Karpas-422 (cell line): Measurements from ENCODE around the gene CENPS. TPM values are rescaled to one million over a fixed set of nuclear protein-coding genes. Genes with fewer than 3 reads are reported as not detected.
"Not testable (repeated sequence)": the region's sequence is repeated elsewhere in the genome, so short reads cannot be mapped to it uniquely, and the experiment has no call there.

Experiments
- DNase-seq: peaks from one replicate; pipeline ENCODE4 v3.0.0-alpha.2; 2015
- H2AFZ ChIP-seq: fragments of 200-600 bp; sonication (generic); 2 replicates; pipeline ENCODE4 v1.6.1; 2014; ENCODE audit warnings: antibody characterized with exemption, low read length, mixed read lengths
- H3K27ac ChIP-seq: fragments of 200-600 bp; sonication (generic); 2 replicates; pipeline ENCODE4 v1.5.1; 2014; ENCODE audit warnings: mild to moderate bottlenecking, low read length, moderate library complexity
- H3K27me3 ChIP-seq: fragments of 200-600 bp; sonication (generic); 2 replicates; pipeline ENCODE4 v1.6.1; 2014; ENCODE audit warnings: low read length, mixed read lengths
- H3K36me3 ChIP-seq: fragments of 200-600 bp; sonication (generic); 2 replicates; pipeline ENCODE4 v1.6.1; 2014; ENCODE audit warnings: low read length, mixed read lengths; ENCODE audit not compliant: insufficient read depth
- H3K4me1 ChIP-seq: fragments of 200-600 bp; sonication (generic); 2 replicates; pipeline ENCODE4 v1.6.1; 2014; ENCODE audit warnings: mild to moderate bottlenecking, low read length, mixed read lengths
- H3K4me2 ChIP-seq: fragments of 200-600 bp; sonication (generic); 2 replicates; pipeline ENCODE4 v1.6.1; 2014; ENCODE audit warnings: low read length, low read depth, mild to moderate bottlenecking; ENCODE audit not compliant: poor library complexity, severe bottlenecking
- H3K4me3 ChIP-seq: fragments of 200-600 bp; sonication (generic); 2 replicates; pipeline ENCODE4 v1.5.1; 2014; ENCODE audit warnings: mild to moderate bottlenecking, antibody characterized with exemption, low read length, mixed read lengths
- H3K79me2 ChIP-seq: fragments of 200-600 bp; sonication (generic); 2 replicates; pipeline ENCODE4 v1.6.1; 2014; ENCODE audit warnings: mild to moderate bottlenecking, low read length, mixed read lengths
- H3K9ac ChIP-seq: fragments of 200-600 bp; sonication (generic); 2 replicates; pipeline ENCODE4 v1.6.0; 2014; ENCODE audit warnings: low read length
- H3K9me2 ChIP-seq: fragments of 200-600 bp; sonication (generic), shearing (Covaris generic); replicated peaks from 2 replicates; pipeline ENCODE4 v1.6.0; 2014; ENCODE audit warnings: mild to moderate bottlenecking, low read length, moderate library complexity; ENCODE audit not compliant: insufficient read depth
- H3K9me3 ChIP-seq: fragments of 300-700, 200-600 bp; sonication (generic); 2 replicates; pipeline ENCODE4 v1.6.1; 2014; ENCODE audit warnings: low read length, mixed read lengths
- H4K20me1 ChIP-seq: fragments of 200-600 bp; sonication (generic); 2 replicates; pipeline ENCODE4 v1.6.1; 2014; ENCODE audit warnings: mild to moderate bottlenecking, antibody characterized with exemption, low read length, low read depth; ENCODE audit not compliant: insufficient read depth
- total RNA-seq: library from RNA; depleted of rRNA; stranded (reverse); fragments of >200 nt; shearing (Covaris generic); gene quantifications from 2 replicates; pipeline ENCODE4 v1.2.3, GENCODE V29; 2014; ENCODE audit warnings: low replicate concordance

Gene CENPS
- total RNA-seq, 1 experiment from 2014 or later, result 10.6 TPM

DNA sequence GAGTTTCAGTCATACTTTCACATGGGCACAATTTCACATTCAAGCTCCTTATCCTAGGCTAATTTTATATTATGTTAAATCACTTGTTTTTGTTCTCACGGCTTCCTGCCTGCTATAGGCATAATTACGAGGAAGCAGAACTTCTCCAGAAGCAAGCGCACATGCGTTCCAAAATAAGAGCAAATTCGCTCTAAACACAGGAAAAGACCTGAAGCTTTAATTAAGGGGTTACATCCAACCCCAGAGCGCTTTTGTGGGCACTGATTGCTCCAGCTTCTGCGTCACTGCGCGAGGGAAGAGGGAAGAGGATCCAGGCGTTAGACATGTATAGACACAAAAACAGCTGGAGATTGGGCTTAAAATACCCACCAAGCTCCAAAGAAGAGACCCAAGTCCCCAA, 19.5 kb downstream of the CENPS start, which contains the start of gene CORT:
Gene CORT, plus strand, starts transcription at position 281 of the 400 bp plus-strand sequence. CDS start 193 bp downstream, outside the sequence.
- Histone ChIP-seq H3K4me2 (no peak within 1 kb of the TSS), H4K20me1 (no peaks in the 10 kb centered on the region), H2AFZ (no peak within 1 kb of the TSS), H3K4me3 (no peak within 1 kb of the TSS), H3K27me3 (no peaks in the 10 kb centered on the region), H3K79me2 (no peaks in the 10 kb centered on the region), H3K9ac (no peak within 1 kb of the TSS), H3K9me3 (no peaks in the 10 kb centered on the region), H3K36me3 (no peaks in the 10 kb centered on the region), H3K27ac (no peak within 1 kb of the TSS), H3K4me1 (no peaks in the 10 kb centered on the region), H3K9me2 (no peaks in the 10 kb centered on the region)
- no peak for DNase-seq

DNA sequence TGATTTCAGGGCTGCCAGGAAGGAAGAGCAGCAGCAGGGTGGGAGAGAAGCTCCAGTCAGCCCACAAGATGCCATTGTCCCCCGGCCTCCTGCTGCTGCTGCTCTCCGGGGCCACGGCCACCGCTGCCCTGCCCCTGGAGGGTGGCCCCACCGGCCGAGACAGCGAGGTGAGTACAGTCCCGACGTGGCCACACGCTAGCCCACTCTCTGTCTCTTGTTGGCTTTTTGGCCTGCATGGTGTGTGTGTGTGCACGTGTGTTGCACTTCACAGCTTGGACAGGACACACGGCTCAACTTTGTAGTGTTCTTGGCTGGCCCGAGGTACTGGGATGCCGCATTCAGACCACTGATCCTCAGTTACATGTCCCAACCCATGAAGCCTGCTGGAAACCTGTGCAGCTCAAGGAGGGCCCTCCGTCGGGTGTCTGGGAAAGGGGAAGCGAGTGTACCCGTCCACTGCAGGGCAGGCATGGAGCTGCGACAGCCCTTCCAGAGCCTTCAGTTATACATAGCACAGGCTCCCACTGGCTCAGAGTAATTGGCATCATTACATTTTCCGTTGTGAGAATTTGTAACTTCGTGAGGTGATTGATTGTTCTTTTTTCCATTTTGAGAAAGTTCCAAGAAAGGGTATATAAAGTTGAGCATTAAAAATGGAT, 20.1 kb downstream of the CENPS start:
- H3K9me3 ChIP-seq, result no peaks in the 10 kb centered on the region
- H3K27ac ChIP-seq, result no peak overlapping the region
- no peaks in the 10 kb centered on the region for H3K27me3 ChIP-seq
- H4K20me1 ChIP-seq, result no peaks in the 10 kb centered on the region
- H2AFZ ChIP-seq, result no peak overlapping the region
- H3K9me2 ChIP-seq, result no peaks in the 10 kb centered on the region
- H3K36me3 ChIP-seq, result no peaks in the 10 kb centered on the region
- H3K4me2 ChIP-seq, result no peak overlapping the region
- H3K4me1 ChIP-seq, result no peaks in the 10 kb centered on the region
- H3K9ac ChIP-seq, result no peak overlapping the region
- DNase-seq, result no peak
- no peaks in the 10 kb centered on the region for H3K79me2 ChIP-seq
- no peak overlapping the region for H3K4me3 ChIP-seq

DNA sequence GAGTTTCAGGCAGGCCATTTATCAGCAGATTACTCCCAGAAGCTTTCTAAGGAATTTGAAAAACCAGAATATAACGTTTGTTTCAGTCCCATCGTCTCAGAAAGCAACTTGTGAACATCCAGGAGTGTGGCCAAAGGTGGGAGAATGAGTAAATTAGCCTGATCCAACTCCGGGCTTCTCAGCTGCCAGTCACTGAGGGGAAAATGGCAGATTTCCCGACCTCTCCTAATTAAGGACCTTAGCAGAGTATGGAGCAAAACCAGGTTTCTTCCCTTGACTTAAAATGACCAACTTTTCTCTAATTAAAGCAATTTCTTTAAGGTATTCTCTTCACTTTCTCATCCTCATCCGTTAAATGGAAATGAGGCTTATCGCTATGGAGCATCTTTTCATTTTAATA, 20.6 kb downstream of the CENPS start:
- H3K9ac ChIP-seq, result no peak overlapping the region
- DNase-seq, result no peak
- no peaks in the 10 kb centered on the region for H3K79me2 ChIP-seq
- no peaks in the 10 kb centered on the region for H3K36me3 ChIP-seq
- no peaks in the 10 kb centered on the region for H3K4me1 ChIP-seq
- H3K4me2 ChIP-seq, result no peak overlapping the region
- H2AFZ ChIP-seq, result no peak overlapping the region
- H4K20me1 ChIP-seq, result no peaks in the 10 kb centered on the region
- no peaks in the 10 kb centered on the region for H3K9me3 ChIP-seq
- no peaks in the 10 kb centered on the region for H3K9me2 ChIP-seq
- no peak overlapping the region for H3K27ac ChIP-seq
- H3K4me3 ChIP-seq, result no peak overlapping the region
- H3K27me3 ChIP-seq, result no peaks in the 10 kb centered on the region

DNA sequence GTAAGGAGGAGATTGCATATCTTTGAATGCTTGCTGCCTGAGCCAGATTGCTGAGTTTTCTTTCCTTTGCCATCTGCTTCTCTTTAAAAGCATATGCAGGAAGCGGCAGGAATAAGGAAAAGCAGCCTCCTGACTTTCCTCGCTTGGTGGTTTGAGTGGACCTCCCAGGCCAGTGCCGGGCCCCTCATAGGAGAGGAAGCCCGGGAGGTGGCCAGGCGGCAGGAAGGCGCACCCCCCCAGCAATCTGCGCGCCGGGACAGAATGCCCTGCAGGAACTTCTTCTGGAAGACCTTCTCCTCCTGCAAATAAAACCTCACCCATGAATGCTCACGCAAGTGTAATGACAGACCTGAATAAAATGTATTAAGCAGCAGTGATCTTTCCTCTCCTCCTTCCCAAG, 21.1 kb downstream of the CENPS start:
- Histone ChIP-seq H3K27me3 (no peaks in the 10 kb centered on the region), H3K4me2 (no peak overlapping the region)

DNA sequence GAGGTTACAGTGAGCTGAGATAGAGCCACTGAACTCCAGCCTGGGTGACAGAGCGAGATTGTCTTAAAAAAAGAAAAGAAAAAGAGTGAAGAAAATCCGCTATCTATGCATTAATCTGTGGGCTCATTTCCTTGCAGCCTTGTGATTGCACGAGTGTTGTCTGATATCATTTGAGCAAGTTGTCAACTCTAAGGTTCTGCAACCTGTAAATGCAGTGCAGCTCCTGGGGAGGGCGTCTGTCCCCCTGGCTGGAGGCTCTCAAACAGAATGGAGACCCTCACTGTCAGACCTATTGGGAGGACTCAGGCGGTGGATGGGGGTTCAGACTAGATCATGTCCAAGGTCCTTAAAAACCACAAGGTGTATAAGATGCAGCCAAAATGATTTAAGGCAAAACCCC, 25.8 kb downstream of the CENPS start:
- H3K36me3 ChIP-seq, result peaks cover 24% of the 10 kb centered on the region
- DNase-seq, result no peak

More for the DNA sequence above, 21.1 kb downstream of the CENPS start:
- Histone ChIP-seq H3K9ac (no peak overlapping the region), H3K9me3 (no peaks in the 10 kb centered on the region), H4K20me1 (no peaks in the 10 kb centered on the region), H2AFZ (no peak overlapping the region), H3K36me3 (no peaks in the 10 kb centered on the region; the same call in 1 of the 2 replicates), H3K4me1 (no peaks in the 10 kb centered on the region), H3K27ac (no peak overlapping the region), H3K79me2 (no peaks in the 10 kb centered on the region), H3K4me3 (no peak overlapping the region), H3K9me2 (no peaks in the 10 kb centered on the region)
- no peak for DNase-seq

DNA sequence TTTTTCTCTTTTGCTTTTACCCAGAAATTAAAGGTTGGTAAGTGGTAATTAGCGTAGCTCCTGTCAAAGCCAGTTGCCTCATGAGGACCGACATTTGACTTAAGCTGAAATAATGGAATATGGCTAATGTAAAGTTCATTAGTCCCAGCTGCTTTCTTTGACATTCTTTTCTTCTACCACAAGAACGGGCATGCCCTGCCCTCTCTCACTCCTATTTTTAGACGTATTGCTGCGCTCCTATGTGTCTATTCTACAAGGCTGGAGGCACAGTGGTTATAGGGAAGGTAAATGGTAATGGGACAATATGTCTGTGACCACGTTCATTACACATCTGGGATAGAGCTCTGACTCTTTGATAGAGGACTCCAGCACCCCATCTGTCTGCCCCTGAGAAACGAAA, 26.4 kb downstream of the CENPS start:
- Histone ChIP-seq H3K9me2 (no peaks in the 10 kb centered on the region), H3K36me3 (peaks cover 29% of the 10 kb centered on the region), H3K4me1 (no peaks in the 10 kb centered on the region), H4K20me1 (no peaks in the 10 kb centered on the region), H3K4me2 (no peak overlapping the region), H3K79me2 (no peaks in the 10 kb centered on the region), H3K4me3 (no peak overlapping the region), H3K9ac (no peak overlapping the region), H3K9me3 (no peaks in the 10 kb centered on the region), H2AFZ (no peak overlapping the region), H3K27me3 (no peaks in the 10 kb centered on the region), H3K27ac (no peak overlapping the region)
- DNase-seq, result no peak

More for the DNA sequence above, 25.8 kb downstream of the CENPS start:
- Histone ChIP-seq H3K27ac (no peak overlapping the region), H3K9ac (no peak overlapping the region), H3K27me3 (no peaks in the 10 kb centered on the region), H3K4me2 (no peak overlapping the region), H3K79me2 (no peaks in the 10 kb centered on the region), H3K9me2 (no peaks in the 10 kb centered on the region), H3K4me1 (no peaks in the 10 kb centered on the region), H2AFZ (no peak overlapping the region), H4K20me1 (no peaks in the 10 kb centered on the region), H3K4me3 (no peak overlapping the region), H3K9me3 (no peaks in the 10 kb centered on the region)

DNA sequence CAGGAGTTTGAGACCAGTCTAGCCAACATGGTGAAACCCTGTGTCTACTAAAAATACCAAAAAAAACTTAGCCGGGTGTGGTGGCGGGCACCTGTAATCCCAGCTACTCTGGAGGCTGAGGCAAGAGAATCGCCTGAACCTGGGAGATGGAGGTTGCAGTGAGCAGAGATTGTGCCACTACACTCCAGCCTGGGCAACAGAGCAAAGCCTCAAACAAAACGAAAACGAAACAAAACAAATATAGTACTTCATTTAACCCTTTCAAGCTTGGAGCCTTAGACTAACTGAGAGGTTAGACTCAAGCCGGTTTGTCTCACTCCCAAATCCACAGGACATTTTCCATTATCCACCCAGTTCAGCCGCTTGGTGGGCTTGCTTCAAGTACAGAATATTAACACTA, 27.2 kb downstream of the CENPS start:
- H3K9me3 ChIP-seq, H4K20me1 ChIP-seq, H3K9me2 ChIP-seq, H3K27ac ChIP-seq, H3K27me3 ChIP-seq, DNase-seq, H3K9ac ChIP-seq, H2AFZ ChIP-seq, H3K4me3 ChIP-seq, H3K4me1 ChIP-seq, H3K4me2 ChIP-seq, H3K79me2 ChIP-seq: not testable (repeated sequence)
- H3K36me3 ChIP-seq, result peaks cover 29% of the 10 kb centered on the region

DNA sequence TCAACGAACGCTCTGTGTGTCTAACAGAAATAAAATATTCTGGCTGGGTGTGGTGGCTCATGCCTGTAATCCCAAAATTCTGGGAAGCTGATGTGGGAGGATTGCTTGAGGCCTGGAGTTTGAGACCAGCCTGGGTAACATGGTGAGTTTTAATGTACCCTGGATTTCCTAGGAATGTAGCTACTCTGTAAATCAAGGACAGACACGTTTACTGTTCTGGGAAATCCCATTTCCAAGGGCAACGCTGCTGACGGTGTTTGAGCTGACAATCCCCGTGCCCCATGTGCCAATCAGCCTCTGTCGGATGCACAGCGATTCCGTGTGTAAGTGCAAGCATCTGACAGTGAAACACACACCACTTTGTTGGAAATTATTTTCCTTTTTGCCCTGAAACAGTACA, 27.6 kb downstream of the CENPS start:
- Histone ChIP-seq H3K9me3 (no peaks in the 10 kb centered on the region), H3K4me2 (no peak overlapping the region), H3K27ac (no peak overlapping the region), H3K79me2 (no peaks in the 10 kb centered on the region), H3K9ac (no peak overlapping the region), H2AFZ (no peak overlapping the region), H3K9me2 (no peaks in the 10 kb centered on the region), H3K36me3 (peaks cover 32% of the 10 kb centered on the region), H4K20me1 (no peaks in the 10 kb centered on the region), H3K4me1 (no peaks in the 10 kb centered on the region), H3K4me3 (no peak overlapping the region), H3K27me3 (no peaks in the 10 kb centered on the region)
- DNase-seq, result no peak
